Stimulated activated CD8-positive, alpha-beta memory T cell treated with anti-CD3 and anti-CD28 coated beads, Interleukin-7, amount 100 ng/mL, for 24 hours (primary cell): ENCODE data around the gene GPSM1.

ENCODE experiments used
- DNase-seq: peaks from one replicate; pipeline ENCODE4 v3.0.0-alpha.2; 2020; ENCODE audit warnings: low read depth

GPSM1 gene

DNA sequence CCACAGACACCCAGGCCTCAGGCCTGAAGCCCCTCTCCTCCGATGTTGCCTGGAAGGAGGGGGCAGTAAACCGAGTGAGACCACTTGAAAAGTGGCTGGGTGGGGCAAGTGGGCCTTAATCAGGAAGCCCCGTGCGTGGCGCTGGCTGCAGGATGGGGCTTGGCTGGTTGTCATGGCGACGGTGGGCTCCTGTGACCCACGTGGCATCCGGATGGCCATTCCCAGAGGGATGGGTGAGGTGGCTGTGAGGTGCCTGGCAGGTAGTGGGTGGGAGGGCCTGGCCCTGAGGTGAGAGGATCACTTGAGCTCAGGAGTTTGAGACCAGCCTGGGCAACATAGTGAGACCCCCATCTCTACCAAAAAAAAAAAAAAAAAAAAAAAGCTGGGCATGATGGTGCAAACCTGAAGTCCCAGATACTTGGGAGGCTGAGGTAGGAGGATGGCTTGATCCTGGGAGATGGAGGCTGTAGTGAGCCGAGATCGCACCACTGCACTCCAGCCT is 5.2 kb downstream of the GPSM1 start:
- no peak for DNase-seq

DNA sequence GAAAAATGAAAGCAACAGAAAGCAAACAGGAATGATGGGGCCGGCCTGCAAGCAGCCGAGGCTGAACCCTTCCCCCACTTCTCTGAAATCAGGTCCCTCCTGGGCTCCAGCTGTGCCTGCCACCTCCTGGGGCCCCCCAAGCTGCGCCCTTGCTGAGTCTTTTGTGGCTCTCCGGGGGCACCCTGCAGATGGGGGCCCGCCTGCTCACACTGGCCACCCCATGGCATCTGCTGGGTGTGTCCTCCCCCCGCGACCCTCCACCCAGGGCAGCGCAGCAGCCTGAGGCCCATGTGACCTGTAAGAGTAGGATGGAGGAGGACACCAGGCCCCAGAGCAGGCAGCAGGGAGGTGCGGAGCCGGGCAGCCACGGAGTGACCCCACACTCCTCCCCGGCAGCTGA is 5.7 kb downstream of the GPSM1 start:
- DNase-seq, result no peak

GRCh38 chr9:136333486-136333885 is 6.1 kb downstream of the GPSM1 start:
- DNase-seq, result no peak

GRCh38 chr9:136334541-136334940 is 7.2 kb downstream of the GPSM1 start:
- no peak for DNase-seq

DNA sequence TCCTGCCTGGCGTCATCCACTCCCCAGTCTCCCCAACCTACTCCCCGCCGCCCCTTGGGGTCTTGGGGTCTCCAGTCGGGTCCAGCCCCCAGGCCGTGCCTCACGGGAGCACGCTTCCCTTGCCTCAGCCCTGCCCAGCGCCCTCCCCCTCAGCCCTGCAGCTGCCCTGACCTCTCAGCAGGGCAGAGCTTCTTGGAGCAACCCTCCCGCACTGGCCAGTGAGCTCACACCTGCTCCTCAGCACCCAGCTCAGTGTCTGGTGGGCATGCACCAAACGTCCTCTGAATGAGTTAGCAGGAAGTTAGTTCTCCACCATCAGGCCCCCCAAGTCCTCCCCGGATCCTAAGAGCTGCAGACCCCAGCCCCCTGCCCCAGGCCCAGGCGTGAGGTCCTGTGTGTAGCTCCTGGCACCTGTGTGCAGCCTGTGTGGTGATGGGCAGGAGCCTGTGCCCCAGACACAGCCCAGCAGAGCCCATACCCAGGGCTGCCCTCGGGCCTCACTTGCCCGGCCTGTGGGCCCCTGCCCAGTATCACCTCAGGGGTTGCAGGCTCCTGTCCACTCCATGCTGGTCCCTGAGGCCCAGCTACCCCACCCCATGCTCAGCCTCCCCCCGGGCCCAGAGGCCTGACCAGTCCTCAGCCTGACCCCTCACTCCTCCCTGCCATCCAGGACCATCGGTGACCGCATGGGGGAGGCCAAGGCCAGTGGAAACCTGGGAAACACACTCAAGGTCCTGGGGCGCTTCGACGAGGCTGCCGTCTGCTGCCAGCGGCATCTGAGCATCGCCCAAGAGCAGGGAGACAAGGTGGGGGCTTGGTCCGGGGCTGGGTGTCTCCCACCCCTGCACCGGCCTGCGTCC is 8.2 kb downstream of the GPSM1 start:
- no peak for DNase-seq

- no peak for DNase-seq
Observed at GRCh38 chr9:136336156-136336870, 9.0 kb downstream of the GPSM1 start.

DNA sequence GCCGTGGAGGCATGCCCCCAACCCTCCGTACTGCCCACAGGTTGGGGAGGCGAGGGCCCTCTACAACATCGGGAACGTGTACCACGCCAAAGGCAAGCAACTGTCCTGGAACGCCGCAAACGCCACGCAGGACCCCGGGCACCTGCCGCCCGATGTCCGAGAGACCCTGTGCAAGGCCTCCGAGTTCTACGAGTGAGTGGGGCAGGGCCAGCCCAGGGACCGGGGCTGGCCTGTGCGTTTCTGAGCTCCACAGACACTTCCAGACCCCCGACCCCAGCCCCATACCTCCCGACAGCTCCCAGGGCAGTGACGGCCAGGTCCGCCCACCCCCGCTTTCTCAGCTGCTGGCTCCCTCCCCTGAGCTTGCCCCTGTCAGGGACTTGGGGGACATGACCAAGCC is 9.5 kb downstream of the GPSM1 start:
- DNase-seq, result no peak

DNA sequence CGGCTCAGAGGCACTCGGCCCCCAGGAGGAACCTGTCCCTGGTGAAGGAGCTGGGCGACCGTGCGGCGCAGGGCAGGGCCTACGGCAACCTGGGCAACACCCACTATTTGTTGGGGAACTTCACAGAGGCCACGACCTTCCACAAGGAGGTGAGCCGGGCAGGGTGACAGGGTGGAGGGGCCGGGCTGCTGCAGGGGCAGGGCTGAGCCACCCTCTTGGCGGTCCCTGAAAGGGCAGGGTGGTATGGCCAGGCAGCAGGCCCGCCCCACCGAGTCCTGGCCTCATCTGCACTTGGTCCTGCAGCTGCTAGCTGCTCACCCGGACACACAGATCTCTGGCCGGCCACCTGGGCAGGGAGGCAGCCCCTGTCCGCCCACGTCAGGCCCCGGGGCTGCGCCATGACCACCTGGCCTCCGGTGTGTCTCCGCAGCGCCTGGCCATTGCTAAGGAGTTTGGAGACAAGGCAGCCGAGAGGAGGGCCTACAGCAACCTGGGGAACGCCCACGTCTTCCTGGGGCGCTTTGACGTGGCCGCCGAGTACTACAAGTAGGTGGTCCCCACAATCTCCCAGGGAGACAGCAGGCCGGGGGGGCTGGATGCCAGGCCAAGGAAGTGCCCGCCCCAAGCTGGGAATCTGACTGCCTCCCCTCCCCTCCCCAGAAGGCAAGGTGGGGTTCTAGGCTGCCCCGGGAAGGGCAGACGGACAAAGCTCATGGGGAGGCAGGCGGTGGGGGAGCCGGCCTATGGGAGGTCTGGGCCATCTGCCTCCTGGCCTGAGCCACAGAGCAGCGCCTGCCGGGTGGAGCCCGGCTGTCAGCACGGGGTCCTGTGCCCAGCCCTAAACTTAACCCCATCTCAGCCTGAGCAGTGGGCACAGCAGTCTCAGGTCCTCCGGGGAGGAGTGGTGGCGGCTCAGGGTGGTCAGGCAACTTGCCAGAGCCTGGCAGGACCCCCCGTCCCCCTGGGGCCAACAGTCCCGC is 10.4 kb downstream of the GPSM1 start:
- no peak for DNase-seq

DNA sequence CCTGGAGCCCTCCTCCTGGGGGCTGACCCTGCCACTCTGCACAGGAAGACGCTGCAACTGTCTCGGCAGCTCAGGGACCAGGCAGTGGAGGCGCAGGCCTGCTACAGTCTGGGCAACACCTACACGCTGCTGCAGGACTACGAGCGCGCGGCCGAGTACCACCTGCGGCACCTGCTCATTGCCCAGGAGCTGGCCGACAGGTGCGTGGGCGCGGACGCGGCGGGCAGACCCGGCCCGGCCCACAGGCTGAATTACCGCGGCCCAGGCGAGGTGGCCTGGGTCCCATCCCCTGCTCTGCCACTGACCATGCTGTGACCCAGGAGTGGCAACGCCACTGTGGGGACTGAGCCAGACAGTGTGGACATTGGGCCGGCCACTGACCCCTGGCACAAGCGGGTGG is 11.2 kb downstream of the GPSM1 start:
- DNase-seq, result no peak

- no peak for DNase-seq
Observed at GRCh38 chr9:136339173-136339957, 12.0 kb downstream of the GPSM1 start.

DNA sequence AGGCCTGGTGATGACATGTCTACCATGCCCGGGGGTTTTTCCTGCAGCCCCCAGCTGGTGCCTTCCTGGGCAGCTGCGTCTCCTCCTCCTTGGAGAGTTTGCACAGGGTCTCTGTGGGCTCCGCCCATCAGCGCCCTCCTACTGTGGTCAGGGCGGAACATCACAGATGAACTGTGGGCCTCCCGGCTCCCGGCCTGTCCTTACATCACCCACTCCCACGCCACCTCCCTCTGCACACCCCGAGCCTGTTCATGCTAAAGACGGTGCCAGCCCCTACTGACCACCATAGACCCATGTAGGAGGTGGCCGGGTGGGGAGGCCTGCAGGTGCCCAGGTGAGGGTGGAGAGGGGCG is 12.6 kb downstream of the GPSM1 start:
- no peak for DNase-seq

GRCh38 chr9:136340356-136341041 is 13.2 kb downstream of the GPSM1 start:
- no peak for DNase-seq

DNA sequence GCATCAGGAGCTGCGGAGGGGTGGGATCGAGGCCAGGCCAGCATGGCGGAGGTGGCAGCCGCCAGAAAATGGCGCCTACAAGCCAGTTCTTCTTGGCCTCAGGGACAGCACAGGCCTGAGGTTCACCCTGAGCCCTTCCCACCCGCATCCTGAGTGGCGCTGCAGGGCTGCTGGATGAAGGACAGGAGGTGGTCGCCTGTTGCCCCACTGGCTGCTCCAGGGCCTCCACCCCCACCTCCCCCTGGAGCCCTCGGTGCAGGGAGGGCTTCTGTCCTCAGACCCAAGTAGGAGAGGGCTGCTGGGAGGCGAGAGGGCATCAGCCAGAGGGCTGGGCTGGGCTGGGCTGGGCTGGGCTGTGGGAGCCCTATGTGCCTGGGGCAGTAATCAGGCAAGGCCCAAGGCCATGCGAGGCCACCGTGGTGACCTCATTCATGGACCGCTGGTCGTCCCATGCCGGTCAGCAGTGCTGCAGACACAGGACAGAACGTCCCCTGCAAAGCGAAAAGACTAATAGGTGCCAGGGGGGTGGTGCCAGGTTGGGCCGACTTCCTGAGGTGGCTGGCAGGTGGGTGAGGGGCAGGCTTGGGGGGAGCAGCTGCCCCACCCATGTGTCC is 13.8 kb downstream of the GPSM1 start:
- no peak for DNase-seq

GRCh38 chr9:136341769-136342168 is 14.4 kb downstream of the GPSM1 start:
- no peak for DNase-seq

GRCh38 chr9:136342181-136343120 is 15.1 kb downstream of the GPSM1 start:
- peak; percentile 45 for DNase-seq

DNA sequence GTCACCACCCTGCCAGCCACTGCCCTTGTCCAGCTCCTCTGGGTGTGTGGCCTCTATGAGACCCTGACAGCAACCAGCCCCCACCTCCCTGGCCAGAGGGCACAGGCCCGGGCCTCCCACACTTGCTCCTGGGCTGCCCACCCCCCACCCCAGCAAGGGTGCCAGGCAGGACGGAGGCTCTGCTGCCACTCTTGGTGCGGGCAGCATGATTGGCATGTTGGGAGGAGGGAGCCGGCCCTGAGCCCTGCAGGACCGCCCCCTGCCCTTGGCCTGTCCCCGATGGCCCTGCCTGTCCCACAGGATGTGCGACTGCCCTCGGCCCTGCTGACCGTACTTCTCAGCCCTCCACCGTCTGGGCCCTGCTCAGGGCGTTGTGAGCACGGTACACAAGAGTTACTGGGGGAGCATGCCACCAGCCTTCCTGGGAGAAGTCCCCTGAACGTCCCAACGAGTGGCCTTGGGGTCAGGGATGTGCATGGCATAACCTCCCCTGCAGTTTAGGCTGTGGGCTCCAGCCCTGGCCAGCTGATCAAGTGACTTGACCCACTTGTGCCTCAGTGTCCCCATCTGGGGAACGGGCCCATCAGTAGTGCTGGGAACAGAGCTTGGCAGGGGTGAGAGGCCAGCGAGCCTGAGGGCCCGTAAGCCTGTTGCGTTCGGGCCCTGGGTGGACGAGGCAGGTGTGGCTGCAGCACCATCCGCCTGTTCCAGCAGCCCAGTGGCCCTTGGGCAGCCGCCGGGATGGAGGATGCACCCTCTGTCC is 16.0 kb downstream of the GPSM1 start:
- no peak for DNase-seq

DNA sequence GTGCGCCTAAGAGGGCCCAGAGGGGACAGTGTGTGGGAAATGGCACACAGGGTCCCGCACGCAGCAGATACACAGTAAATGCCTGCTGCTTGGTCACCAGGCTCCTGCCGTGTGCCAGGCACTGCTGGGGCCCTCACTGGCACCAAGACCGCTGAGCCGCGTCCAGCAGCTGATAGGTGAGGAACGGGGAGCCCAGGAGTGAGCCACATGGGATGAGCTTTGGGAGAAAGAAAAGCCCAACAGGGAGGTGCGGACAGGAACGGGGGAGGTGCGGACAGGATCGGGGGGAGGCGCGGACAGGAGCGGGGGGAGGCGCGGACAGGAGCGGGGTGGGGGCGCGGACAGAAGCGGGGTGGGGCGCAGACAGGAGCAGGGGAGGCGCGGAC is 16.5 kb downstream of the GPSM1 start:
- no peak for DNase-seq

- no peak for DNase-seq
Observed at GRCh38 chr9:136344544-136345280, 17.4 kb downstream of the GPSM1 start.
